Islet precursor cell (in vitro differentiated cells): ENCODE measurements around the gene APH1B.
"Not testable (repeated sequence)": the region's sequence is repeated elsewhere in the genome, so short reads cannot be mapped to it uniquely, and the experiment has no call there.

Experiments used
- DNase-seq: peaks from one replicate; pipeline ENCODE4 v3.0.0-alpha.2; 2018

The APH1B gene

DNA sequence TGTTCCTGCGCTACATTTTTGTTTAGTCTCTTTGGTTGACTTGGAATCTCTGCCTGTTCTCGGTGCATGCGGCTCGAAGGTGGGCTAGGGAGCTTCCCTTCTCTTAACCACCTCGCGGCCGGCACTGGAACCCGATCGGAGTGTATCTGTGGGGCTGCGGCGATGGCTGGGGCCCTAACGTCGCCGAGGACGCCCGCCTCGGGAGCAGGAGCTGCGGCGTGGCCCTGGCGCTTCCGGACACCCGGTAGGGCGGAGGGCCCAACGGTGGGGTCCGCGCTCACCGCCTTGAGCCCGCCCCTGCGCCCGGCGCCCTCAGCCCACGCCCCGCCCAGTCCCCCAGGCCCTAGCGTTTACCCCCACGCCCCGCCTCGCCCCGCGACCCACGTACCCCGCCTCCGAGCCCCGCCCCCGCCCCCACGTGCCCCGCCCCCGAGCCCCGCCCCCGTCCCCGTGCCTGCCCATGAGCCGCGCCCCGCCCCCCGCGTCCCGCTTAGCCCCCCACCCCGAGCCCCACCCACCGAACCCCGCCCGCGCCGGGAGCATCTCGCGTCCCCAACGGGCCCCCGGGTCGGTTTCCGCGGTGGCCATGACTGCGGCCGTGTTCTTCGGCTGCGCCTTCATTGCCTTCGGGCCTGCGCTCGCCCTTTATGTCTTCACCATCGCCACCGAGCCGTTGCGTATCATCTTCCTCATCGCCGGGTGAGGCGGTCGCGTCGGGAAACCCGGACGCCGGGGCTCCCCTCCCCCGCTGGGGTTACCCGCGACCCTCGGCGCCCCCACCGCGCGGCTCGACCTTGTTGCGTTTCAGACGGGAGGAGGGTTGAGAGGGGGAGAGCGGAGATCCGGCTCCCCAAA, at the start of gene APH1B:
Gene APH1B, plus strand, starts transcription at position 568 of the 855 bp plus-strand sequence. Its CDS starts 19 bp downstream, at position 587.
- peak; percentile 90 for DNase-seq

DNA sequence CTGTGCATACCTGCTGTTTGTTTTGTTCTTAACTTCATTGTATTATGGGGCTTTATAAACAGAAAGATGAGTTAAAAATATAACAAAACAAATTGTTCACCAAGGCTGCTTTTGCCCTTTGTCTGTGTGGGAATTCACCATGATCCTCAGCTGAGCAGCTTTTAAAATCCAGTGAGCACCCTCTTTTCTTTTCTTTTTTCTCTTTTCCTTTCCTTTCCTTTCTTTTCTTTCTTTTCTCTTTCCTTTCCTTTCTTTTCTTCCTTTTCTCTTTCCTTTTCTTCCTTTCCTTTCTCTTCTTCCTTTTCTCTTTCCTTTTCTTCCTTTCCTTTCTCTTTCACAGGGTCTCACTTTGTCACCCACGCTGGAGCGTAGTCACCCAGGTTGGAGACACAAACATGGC, 49.7 kb upstream of the APH1B start:
- DNase-seq = no peak

DNA sequence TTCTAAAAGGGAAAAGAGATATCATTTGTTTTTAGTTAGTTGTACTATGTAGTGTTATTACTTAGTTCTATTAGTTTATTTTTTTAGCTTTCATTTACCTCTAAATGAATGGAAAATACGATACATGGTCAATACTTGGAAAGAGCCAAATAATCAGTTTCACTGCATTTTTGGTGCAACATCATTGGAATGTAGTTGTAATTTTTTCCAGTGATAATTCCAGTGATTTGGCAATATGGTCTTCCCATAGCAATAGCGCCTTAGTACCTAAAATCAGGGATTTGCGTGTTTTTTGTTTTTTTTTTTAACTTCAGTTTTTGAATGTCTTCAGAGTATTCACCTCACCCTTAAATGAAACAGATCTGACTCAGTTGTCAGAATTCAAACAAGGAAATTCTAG, 46.2 kb upstream of the APH1B start:
- no peak for DNase-seq

DNA sequence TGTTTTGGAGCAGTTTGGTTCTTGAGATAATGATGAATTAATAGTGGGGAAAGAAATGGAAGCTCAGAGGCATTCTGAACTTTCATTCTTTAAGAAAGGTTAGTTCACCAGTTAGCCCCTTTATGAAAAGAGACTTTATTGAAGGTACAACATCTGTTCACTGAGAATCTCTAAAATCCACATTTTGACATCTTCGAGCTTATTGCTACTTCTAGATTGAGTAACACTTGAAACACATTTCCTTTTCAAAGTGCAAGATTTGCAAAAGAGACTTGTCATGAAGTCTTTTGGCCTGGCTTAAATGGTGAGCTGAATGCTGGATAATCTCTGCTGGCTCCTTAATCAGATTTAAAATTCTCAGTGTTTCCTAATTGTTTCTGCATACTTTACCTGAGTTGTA, 45.7 kb upstream of the APH1B start:
- no peak for DNase-seq

DNA sequence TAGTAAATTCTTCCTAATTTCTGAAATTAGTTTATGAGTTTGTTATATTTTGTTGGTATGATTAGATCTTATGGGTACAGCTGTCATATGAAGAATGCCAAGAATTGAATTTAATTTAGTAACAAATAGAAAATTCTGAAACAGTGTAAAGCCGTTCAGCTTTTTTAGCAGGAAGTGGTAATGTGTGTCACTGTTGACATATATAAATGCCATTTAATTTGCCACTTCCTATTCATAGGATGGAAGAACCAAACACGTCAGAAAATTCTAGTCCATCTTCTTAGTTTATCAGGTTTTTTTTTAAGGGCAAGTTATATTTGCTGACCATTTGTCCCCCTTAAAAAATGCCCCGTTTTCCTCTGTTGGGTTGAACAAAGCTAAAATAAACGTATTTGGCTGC, 45.0 kb upstream of the APH1B start:
- DNase-seq = no peak

DNA sequence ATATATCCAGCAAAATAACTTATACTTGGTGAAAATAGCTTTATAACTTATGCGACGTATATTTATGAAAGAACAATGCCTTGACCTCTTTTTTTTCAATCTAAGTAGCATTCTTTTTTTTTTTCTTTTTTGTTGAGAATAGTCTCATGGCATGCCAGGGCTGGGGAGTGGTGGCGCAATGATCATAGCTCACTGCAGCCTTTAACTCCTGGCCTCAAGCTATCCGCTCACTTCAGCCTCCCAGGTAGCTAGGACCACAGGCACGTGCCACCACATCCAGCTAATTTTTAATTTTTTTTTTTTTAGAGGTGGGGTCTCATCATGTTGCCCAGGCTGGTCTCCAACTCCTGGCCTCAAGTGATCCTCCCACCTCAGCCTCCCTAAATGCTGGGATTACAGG, 44.5 kb upstream of the APH1B start:
- no peak for DNase-seq

DNA sequence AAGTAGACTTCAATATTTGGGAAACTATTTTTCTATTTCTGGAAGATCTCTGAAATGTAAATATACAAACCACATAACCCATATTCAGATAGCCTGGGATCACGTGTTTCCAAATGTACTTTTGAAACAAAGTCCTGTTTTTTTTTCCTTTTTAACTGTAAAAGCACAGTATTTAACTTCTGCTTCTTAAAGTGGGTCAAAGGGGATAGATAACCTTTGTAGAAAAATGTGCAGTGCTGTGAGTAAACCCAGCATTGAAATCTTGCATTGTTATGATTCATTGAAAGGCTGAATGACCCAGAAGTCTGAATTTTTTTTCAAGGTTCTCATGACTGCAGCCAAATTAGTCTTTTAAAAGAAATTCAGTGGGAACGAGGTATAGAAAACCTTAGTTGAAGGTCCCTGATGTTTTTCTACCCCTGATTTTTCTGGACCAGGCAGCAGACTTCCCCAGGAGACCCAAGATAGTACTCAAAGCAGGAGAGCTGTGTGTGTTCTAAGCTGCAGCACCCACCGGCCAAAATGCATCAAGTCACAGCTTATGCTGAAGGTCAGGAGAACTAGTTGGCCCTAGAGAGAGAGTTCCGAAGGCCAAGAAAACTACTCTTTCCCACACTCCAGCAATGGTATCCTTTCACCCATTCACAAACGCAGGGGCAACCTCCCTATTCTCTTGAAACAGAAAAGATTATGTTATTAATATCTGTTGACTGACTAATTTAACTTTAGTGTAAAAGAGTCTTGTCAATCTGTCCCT, 43.6 kb upstream of the APH1B start:
- no peak for DNase-seq

DNA sequence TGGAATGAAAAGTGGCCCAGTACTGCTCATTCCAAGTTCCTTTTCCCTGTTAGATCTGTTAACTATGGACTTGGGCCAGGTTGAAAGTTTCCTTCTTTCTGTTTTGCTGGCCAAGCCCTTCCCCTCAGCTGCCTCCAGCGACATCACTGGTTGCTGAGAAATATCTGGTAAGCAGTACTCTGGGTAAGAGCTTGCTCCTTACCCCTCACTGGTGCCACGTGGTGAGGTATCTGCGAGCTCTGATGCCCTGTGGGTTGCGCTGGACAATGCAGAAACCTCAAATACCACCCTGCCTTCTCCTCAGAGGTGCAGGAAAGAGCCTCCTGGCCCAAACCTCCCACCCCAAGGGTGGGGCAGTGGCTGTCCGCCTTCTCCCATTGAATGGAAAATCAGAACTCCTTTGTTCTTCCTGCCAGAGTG, 42.9 kb upstream of the APH1B start:
- no peak for DNase-seq

DNA sequence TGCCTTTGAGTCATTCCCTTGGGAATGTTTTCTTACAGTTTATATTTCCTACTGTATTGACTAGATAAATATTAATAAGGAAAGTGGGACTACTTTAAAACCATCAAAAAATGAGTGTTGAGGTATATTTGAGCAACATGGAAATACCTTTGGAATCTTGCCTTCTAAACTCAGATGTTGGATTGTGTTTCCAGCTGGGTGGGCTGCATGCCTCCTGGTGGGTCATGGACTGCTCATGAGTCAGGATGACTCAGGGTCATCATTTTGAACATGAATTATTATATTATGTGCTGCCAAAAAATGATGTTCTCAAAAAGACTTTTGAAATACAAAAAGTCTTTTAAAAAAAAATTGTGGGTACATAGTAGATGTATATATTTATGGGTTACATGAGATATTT, 41.1 kb upstream of the APH1B start:
- DNase-seq = no peak

DNA sequence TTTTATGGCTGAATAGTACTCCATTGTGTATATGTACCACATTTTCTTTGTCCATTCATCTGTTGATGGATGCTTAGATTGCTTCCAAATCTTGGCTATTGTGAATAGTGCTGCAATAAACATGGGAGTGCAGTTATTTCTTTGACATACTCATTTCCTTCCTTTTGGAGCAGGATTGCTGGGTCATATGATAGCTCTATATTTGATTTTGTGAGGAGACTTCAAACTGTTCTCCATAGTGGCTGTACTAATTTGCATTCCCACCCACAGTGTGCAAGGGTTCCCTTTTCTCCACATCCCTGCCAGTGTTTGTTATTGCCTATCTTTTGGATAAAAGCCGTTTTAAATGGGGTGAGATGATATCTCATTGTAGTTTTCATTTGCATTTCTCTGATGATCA, 40.3 kb upstream of the APH1B start:
- not testable (repeated sequence) for DNase-seq

DNA sequence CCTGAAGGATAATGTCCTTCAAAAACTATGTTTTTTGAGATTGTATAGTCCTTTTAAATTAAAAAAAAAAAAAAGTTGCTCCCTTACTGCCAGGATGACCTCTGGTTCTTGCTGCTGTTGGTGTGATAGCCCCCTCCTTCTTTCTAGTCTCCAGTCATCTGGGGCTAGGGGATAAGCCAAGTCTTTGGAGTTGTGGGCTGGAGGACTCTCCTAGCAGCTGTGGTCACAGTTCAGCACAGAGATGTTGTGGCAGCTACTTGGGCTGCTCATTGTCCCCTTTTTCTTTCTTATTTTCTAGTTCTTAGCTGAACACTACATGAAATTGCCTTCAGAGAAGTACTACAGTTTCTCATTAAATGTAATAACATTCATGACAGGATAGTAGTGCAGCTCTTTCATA, 39.2 kb upstream of the APH1B start:
- no peak for DNase-seq

DNA sequence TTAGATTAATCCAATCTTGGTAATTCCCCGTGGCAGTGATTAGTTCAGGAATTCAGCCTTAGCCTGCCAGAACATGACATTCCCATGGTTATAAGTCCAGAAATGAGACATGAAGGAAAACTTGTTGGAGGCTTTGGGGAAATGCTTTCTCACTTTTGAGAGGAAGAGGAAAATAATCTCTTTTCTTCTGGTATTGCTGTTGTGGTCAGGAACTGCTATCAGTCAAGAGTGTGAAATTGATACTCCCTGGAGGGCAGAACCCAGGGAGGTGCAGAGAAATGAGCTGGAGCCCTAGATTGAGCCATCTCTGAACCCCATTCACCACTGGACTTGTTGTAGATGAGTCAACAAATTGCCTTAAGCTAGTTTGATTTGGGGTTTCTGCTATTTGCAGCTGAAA, 38.6 kb upstream of the APH1B start:
- no peak for DNase-seq

DNA sequence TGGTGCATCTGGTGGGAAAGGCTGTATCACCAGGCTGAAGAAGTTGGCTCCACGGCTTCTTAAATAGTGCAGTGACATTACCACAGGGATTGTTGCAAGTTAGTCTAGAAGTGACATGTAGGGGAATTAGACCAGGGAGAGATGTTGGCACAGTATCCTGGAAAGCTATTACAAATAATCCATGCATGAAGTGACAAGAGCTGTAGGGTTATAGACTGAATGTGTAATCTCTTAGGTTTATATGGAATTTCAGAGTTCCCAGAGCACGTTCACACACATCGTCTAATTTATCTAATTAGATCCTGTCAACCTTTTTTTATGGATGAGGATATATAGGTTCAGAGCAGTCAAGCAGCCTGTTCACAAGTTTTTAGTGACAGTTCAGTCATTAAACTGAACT, 37.3 kb upstream of the APH1B start:
- DNase-seq = no peak

DNA sequence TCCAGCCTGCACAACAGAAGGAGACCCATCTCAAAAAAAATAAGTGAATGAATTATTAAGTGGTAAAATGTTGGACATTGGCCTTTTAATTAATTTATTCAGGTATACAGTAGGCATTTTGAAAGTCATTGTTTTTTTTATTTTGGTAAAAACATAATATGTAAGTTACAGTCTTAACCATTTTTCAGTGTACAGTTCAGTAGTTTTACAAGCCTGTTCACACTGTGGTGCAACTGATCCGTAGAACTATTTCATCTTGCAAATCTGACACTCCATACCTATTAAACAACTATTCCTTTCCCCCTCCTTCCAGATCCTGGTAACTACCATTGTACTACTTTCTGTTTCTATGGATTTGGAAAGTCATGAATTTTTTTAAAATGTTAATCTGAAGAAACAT, 36.1 kb upstream of the APH1B start:
- DNase-seq = no peak

DNA sequence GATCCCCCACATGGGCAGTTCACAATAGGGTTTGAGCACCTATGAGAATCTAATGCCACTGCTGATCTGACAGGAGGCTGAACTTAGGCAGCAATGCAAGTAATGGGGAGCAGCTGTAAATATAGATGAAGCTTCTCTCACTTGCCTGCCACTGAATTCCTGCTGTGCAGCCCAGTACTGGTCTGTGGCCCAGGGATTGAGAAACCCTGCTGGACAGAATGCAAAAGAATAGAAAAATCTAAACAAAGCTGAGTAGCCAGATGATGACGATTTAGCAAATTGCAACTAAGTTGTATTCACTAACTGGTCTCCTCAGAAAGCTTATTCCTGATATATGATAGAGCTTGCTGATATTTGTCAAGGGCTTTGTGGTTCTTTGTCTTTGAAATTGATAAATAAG, 34.3 kb upstream of the APH1B start:
- DNase-seq = no peak

DNA sequence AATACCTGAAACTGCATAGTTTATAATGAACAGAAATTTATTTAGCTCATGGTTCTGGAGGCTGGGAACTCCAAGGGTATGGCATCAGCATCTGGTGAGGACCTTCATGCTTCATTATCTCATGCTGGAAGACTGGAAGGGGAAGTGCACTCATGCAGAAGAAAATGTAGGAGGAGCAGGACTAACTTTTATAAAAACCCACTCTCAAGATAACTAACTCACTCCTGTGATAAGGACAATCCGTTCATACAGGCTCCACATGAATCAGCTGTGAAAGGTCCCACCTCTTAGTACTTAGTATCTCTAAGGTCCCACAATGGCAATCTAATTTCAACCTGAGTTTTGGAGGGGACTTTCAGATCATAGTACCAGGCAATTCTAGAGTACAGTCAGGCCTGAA, 33.6 kb upstream of the APH1B start:
- DNase-seq = no peak

DNA sequence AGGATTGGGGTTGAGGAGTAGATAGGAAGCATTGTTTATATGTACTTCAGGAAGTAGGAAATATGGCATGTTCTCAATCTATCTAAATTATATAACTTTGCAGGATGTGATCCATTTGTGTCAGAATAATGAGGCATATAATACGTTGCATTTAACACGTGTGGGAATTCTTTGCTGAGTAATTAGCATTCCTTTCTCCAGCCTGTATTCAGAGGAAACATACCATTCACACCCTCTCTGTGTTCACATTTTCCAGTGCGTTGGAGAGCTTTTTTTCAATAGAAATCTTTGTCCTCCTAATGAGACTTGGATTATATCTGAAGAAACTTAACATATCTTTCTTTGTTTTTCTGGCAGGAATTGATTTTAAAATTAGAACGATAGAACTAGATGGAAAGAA, 33.0 kb upstream of the APH1B start:
- no peak for DNase-seq

DNA sequence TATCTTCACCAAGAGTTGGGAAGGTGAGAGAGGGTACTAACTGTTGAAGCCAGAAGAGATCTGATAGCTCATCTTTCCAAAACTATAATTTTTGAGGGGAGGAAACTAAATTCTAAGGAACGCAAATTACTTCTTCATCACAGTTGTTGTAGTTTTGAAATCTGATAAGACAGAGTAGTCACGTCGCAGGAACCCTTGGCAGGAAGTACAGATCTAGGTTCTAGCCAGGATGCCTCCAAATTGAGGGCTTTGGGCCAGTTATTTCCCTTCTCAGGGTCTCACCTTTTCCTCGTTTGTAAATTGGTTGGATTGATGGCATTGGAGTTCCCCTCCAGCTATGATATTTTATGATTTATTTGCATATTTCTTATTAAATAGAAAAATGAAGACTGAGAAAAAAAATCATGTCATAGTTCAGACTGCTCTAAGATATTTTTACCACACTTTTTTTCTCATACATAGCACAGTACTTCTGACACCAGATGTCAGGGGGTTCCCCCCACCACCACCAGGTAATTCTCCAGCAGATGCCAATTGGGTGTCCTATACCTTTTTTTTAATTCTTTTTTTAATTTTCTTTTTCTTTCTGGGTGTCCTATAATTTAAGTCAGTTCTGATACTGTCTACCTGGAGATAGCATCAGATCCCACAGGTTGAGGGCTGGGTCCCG, 32.3 kb upstream of the APH1B start:
- no peak for DNase-seq

DNA sequence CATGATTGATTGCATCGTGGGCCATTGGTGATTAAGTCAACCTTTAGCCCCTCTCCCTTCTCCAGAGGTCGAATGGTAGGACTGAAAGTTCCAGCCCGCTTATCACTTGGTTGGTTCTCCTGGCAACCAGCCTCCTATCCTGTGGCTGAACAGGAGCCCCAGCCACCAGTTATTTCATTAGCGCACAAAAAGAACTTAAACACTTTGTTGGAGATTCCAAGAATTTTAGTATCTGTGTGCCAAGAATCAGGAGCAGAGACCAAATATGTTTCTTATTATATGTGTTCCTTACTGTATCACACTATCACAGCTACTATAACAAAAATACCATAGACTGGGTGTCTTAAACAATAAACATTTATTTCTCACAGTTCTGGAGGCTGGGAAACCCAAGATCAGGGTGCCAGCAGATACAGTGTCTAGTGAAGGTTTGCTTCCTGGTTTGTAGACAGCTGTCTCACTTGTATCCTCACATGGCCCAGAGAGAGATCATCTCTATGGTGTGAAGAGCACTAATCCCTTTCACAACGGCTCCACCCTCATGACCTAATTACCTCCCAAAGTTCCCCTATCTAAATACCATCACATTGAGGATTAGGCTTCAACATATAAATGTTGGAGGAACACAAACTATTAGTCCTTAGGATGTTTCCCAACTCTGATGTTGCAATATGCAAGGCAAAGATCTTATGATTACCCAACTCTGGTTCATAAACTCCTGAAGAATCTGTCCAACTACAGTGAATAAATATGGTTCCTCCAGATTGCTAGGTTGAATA, 30.5 kb upstream of the APH1B start:
- DNase-seq = no peak

DNA sequence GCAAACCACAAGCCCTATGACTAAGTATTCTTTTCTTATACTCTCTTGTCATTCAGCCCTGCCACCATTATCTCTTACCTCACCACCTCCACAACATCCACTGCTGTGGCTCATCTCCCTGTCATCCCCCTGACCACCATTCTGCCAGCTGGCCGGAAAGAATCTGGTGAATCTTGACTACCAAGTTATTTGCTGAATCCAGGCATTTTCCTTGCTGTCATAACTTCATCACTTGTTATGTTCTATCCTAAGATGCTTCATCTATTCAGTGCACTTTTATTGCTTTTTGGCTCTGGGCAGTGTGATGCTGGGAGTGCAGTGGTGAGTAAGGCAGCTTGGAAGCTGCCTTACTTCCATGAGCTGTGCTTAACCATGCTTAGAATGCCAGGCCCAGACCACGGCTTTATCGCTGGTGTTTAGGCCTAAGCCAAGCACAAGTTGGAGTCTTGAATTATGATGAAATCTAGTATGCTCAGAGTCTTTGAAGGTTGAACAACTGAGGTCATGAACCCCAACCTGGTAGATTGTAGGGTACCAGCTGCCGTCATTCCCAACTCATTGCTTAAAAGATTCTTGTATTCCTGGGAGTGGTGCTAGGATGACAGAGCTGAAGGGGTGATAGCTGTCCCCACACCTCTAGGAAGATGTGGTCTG, 27.0 kb upstream of the APH1B start:
- peak; percentile 57 for DNase-seq

DNA sequence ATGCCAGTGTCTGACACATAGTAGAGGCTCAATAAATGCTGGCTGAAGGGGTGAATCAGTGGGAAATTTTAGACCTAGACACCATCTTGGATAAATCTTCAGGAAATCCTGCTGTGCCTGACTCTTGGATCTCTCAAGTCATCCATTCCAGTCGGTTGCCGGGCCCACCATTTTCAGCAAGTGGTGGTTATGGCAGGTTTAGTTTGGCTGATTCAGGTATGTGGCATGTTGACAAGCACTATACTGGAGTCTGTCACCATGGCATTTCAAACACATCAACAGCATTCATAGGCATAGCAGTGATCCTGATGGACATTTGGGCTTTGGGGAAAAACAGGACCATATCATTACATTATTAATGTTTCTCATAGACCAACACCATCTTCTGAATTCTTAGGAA, 25.7 kb upstream of the APH1B start:
- DNase-seq = no peak

DNA sequence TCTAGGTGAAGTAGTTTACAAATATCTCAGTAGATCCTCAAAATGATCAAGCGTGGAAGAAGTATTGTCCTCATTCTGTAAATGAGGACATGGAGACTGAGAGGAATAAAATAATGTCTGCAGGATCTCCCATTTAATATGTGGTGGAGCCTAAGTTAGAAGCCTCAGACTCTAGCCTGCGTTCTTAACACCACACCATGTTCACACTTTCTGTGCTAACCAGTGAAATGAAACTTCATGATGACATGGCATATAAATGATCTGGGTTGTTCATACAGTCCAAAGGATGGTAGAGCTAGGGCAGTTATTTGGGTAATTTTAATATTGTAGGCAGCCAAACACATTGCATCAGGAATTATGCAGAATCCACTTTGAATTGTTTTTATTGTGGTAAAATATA, 25.1 kb upstream of the APH1B start:
- DNase-seq = no peak

DNA sequence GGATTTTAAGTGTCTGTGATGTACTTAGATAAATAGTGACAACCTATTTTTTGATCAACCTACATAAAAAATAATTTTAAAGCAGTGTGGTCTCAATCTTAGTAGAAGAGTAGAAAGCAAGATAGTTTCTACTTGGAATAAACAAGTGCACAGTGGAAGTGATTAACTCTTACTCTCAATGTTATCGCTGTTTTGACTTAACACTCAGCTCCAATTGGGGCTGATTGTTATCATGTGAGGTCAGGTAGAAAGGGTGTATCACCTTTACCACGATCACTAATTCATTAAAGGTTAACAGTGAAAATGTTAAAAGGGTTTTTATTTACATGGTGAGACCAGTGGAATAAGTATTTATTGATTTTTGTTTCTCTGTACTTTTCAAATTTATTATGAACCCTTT, 22.4 kb upstream of the APH1B start:
- DNase-seq = no peak
